GM12875 (cell line): ENCODE results near the gene SPSB2.
A peak's percentile ranks its signal among the peaks of the same experiment; 100 is the strongest.

Experiments
- H3K4me3 ChIP-seq: one replicate; pipeline ENCODE4 v1.5.1; 2011; ENCODE audit warnings: low read depth, low read length, control low read depth
- CTCF ChIP-seq: IDR thresholded peaks from 2 replicates; pipeline ENCODE4 v1.5.1; 2011; ENCODE audit warnings: low read depth, mild to moderate bottlenecking, control low read depth, inconsistent platforms, low read length, moderate library complexity, borderline replicate concordance; ENCODE audit not compliant: insufficient read depth

Gene SPSB2

GRCh38 chr12:6851153-6851920 is 21.8 kb downstream of the SPSB2 start, which contains the start of gene CDCA3:
TSS of gene CDCA3 (minus strand) at chr12:6851286. CDS start at chr12:6850952, 334 bp downstream.
- peak within 1 kb of the TSS; percentile 86 for H3K4me3 ChIP-seq
- TF ChIP-seq CTCF: no peak

GRCh38 chr12:6850796-6851152 is 22.3 kb downstream of the SPSB2 start:
- peak overlapping the region; percentile 86 for H3K4me3 ChIP-seq

GRCh38 chr12:6849976-6850560 is 23.0 kb downstream of the SPSB2 start:
- TF ChIP-seq CTCF: no peak
- peak overlapping the region; percentile 86 for H3K4me3 ChIP-seq

More at GRCh38 chr12:6850796-6851152, 22.3 kb downstream of the SPSB2 start:
- no peak for TF ChIP-seq CTCF

- TF ChIP-seq CTCF: no peak
- H3K4me3 ChIP-seq: no peak overlapping the region
Observed at GRCh38 chr12:6849427-6849826, 23.7 kb downstream of the SPSB2 start.

GRCh38 chr12:6847676-6848075 is 25.4 kb downstream of the SPSB2 start:
- no peak for TF ChIP-seq CTCF
- no peak overlapping the region for H3K4me3 ChIP-seq

GRCh38 chr12:6846316-6846869 is 26.7 kb downstream of the SPSB2 start:
- no peak overlapping the region for H3K4me3 ChIP-seq
- TF ChIP-seq CTCF: no peak
